Hematopoietic multipotent progenitor cell treated with erythropoietin and hydrocortisone succinate and interleukin-3 and kit ligand, for 17 days (in vitro differentiated cells): ENCODE results near the gene NMUR1.

Source experiments
- DNase-seq: peaks from one replicate; pipeline ENCODE4 v3.0.0-alpha.2; 2015; ENCODE audit warnings: low spot score

Gene NMUR1

GRCh38 chr2:231525248-231526163 is 4.7 kb downstream of the NMUR1 start:
- no peak for DNase-seq

- DNase-seq = no peak
These were observed 5.6 kb downstream of the NMUR1 start for GRCh38 chr2:231524477-231525247.

- DNase-seq = no peak
These were observed 6.6 kb downstream of the NMUR1 start for GRCh38 chr2:231523451-231524285.

- DNase-seq = no peak
These were observed 7.6 kb downstream of the NMUR1 start for GRCh38 chr2:231522418-231523180.

- no peak for DNase-seq
These were observed 8.8 kb downstream of the NMUR1 start for GRCh38 chr2:231521443-231521842.

- no peak for DNase-seq
These were observed 10.2 kb downstream of the NMUR1 start for GRCh38 chr2:231519975-231520555.

- no peak for DNase-seq
These were observed 11.5 kb downstream of the NMUR1 start for GRCh38 chr2:231518771-231519170.

GRCh38 chr2:231515603-231516002 is 14.6 kb downstream of the NMUR1 start:
- DNase-seq = no peak

GRCh38 chr2:231514951-231515297 is 15.3 kb downstream of the NMUR1 start:
- DNase-seq = peak; percentile 20

- DNase-seq = peak; percentile 96
These were observed 15.9 kb downstream of the NMUR1 start for GRCh38 chr2:231514225-231514950.

GRCh38 chr2:231513746-231514224 is 16.5 kb downstream of the NMUR1 start:
- no peak for DNase-seq

- DNase-seq = no peak
These were observed 18.0 kb downstream of the NMUR1 start for GRCh38 chr2:231512222-231512621.

- DNase-seq = no peak
These were observed 26.5 kb downstream of the NMUR1 start for GRCh38 chr2:231503766-231504165.

GRCh38 chr2:231502596-231502995 is 27.6 kb downstream of the NMUR1 start:
- DNase-seq = no peak

- no peak for DNase-seq
These were observed 32.6 kb downstream of the NMUR1 start for GRCh38 chr2:231497651-231498050.

GRCh38 chr2:231494669-231495068 is 35.6 kb downstream of the NMUR1 start:
- DNase-seq = no peak

- no peak for DNase-seq
These were observed 39.4 kb downstream of the NMUR1 start for GRCh38 chr2:231490801-231491200.

- DNase-seq = no peak
These were observed 40.3 kb downstream of the NMUR1 start for GRCh38 chr2:231489990-231490389.

- DNase-seq = no peak
These were observed 41.9 kb downstream of the NMUR1 start for GRCh38 chr2:231488331-231488730.

- DNase-seq = no peak
These were observed 43.2 kb downstream of the NMUR1 start for GRCh38 chr2:231486851-231487596.
